Trophoblast cell (in vitro differentiated cells and primary cell): ENCODE measurements around the gene FBXO42.

Experiments
- DNase-seq, 2 donors: peaks; one replicate each; pipeline ENCODE4 v3.0.0-alpha.2; 2016
- H2AFZ ChIP-seq: 2 replicates; pipeline ENCODE4 v1.6.1; 2013; ENCODE audit warnings: low read length, moderate library complexity, mild to moderate bottlenecking; ENCODE audit not compliant: insufficient read depth, poor library complexity
- H2AK5ac ChIP-seq: 2 replicates; pipeline ENCODE4 v1.6.1; 2013; ENCODE audit warnings: mild to moderate bottlenecking, low read length
- H2BK120ac ChIP-seq: 2 replicates; pipeline ENCODE4 v1.6.1; 2013; ENCODE audit warnings: low read length, mild to moderate bottlenecking, moderate library complexity; ENCODE audit not compliant: insufficient read depth, poor library complexity
- H2BK12ac ChIP-seq: 2 replicates; pipeline ENCODE4 v1.6.1; 2013; ENCODE audit warnings: mild to moderate bottlenecking, low read length, moderate library complexity
- H2BK5ac ChIP-seq: 2 replicates; pipeline ENCODE4 v1.6.1; 2013; ENCODE audit warnings: low read length, low read depth, moderate library complexity, mild to moderate bottlenecking; ENCODE audit not compliant: poor library complexity
- H3K14ac ChIP-seq: 2 replicates; pipeline ENCODE4 v1.6.1; 2013; ENCODE audit warnings: mild to moderate bottlenecking, low read length
- H3K18ac ChIP-seq: 2 replicates; pipeline ENCODE4 v1.6.1; 2013; ENCODE audit warnings: mild to moderate bottlenecking, low read length
- H3K23ac ChIP-seq: 2 replicates; pipeline ENCODE4 v1.6.1; 2013; ENCODE audit warnings: low read length
- H3K27ac ChIP-seq: 2 replicates; pipeline ENCODE4 v1.5.1; 2013; ENCODE audit warnings: low read depth, mild to moderate bottlenecking, inconsistent platforms, low read length, moderate library complexity
- H3K27me3 ChIP-seq: 2 replicates; pipeline ENCODE4 v1.6.1; 2013; ENCODE audit warnings: inconsistent platforms, mild to moderate bottlenecking, low read length, moderate library complexity; ENCODE audit not compliant: insufficient read depth
- H3K36me3 ChIP-seq, 2 experiments: 1 replicate in 1 of 2; 2 replicates in 1 of 2; pipeline ENCODE4 v1.6.1; 2013; ENCODE audit warnings: low read length in 2 of 2, mild to moderate bottlenecking in 2 of 2, moderate library complexity in 1 of 2; ENCODE audit not compliant: insufficient read depth in 2 of 2, control insufficient read depth in 1 of 2
- H3K4ac ChIP-seq: 2 replicates; pipeline ENCODE4 v1.6.1; 2013; ENCODE audit warnings: low read depth, mild to moderate bottlenecking, low read length, moderate library complexity
- H3K4me1 ChIP-seq, 2 experiments: 1 replicate in 1 of 2; 2 replicates in 1 of 2; pipeline ENCODE4 v1.6.1; 2013; ENCODE audit warnings: low read length in 2 of 2, mild to moderate bottlenecking in 2 of 2, moderate library complexity in 1 of 2; ENCODE audit not compliant: insufficient read depth in 2 of 2, control insufficient read depth in 1 of 2
- H3K4me2 ChIP-seq: 2 replicates; pipeline ENCODE4 v1.6.1; 2013; ENCODE audit warnings: inconsistent platforms, mild to moderate bottlenecking, low read length, moderate library complexity
- H3K4me3 ChIP-seq: 2 replicates; pipeline ENCODE4 v1.5.1; 2013; ENCODE audit warnings: mild to moderate bottlenecking, low read depth, low read length, inconsistent platforms
- H3K79me1 ChIP-seq: one replicate; pipeline ENCODE4 v1.6.1; 2013; ENCODE audit warnings: low read length
- H3K79me2 ChIP-seq: 2 replicates; pipeline ENCODE4 v1.6.1; 2013; ENCODE audit warnings: low read length, mild to moderate bottlenecking; ENCODE audit not compliant: control insufficient read depth, insufficient read depth, poor library complexity
- H3K9ac ChIP-seq: 2 replicates; pipeline ENCODE4 v1.6.1; 2013; ENCODE audit warnings: mild to moderate bottlenecking, low read length
- H3K9me3 ChIP-seq: 2 replicates; pipeline ENCODE4 v1.6.1; 2013; ENCODE audit warnings: low read depth, mild to moderate bottlenecking, control low read depth, inconsistent platforms, low read length; ENCODE audit not compliant: insufficient read depth
- H4K12ac ChIP-seq: 2 replicates; pipeline ENCODE4 v1.6.1; 2013; ENCODE audit warnings: low read depth, mild to moderate bottlenecking, low read length, moderate library complexity
- H4K8ac ChIP-seq: 2 replicates; pipeline ENCODE4 v1.6.1; 2013; ENCODE audit warnings: low read depth, mild to moderate bottlenecking, low read length, moderate library complexity
- H4K91ac ChIP-seq: one replicate; pipeline ENCODE4 v1.6.1; 2013; ENCODE audit warnings: low read depth, mild to moderate bottlenecking, low read length, moderate library complexity
- WGBS: extraction: QIAGEN DNeasy Blood & Tissue Kit; methylation state at CpG from one replicate; pipeline ENCODE4 v1.1.7; 2013; ENCODE audit warnings: missing lambda C conversion rate; ENCODE audit not compliant: insufficient read length, insufficient coverage; ENCODE audit errors: extremely low coverage; 5-methylcytosine and 5-hydroxymethylcytosine counted together

Gene FBXO42

GRCh38 chr1:16204634-16205333 is 147.5 kb downstream of the FBXO42 start:
- Histone ChIP-seq H3K4me2 (no peak overlapping the region), H3K27ac (no peak overlapping the region), H3K9ac (no peak overlapping the region), H3K4me3 (no peak overlapping the region), H3K79me2 (peaks cover 2% of the 10 kb centered on the region), H3K36me3 (peaks cover 22 to 26% of the 10 kb centered on the region in 2 experiments), H2BK120ac (no peak overlapping the region), H3K14ac (no peak overlapping the region), H4K8ac (no peak overlapping the region), H3K23ac (no peak overlapping the region), H4K91ac (no peak overlapping the region), H2BK12ac (no peak overlapping the region), H3K9me3 (peaks cover 1% of the 10 kb centered on the region), H3K4ac (no peak overlapping the region), H4K12ac (no peak overlapping the region), H2BK5ac (no peak overlapping the region), H2AK5ac (no peak overlapping the region), H3K27me3 (no peaks in the 10 kb centered on the region), H3K18ac (no peak overlapping the region), H2AFZ (no peak overlapping the region), H3K79me1 (peaks cover 15% of the 10 kb centered on the region), H3K4me1 (peaks cover 10 to 11% of the 10 kb centered on the region in 2 experiments)
- DNase-seq = no peak
- no CpG with 5 or more reads among the region's 12 CpGs for WGBS

GRCh38 chr1:16204216-16204615 is 148.1 kb downstream of the FBXO42 start:
- no peak overlapping the region for H3K14ac ChIP-seq
- H3K4ac ChIP-seq = no peak overlapping the region
- DNase-seq = no peak
- H4K12ac ChIP-seq = no peak overlapping the region
- H3K79me2 ChIP-seq = peaks cover 2% of the 10 kb centered on the region
- H3K27ac ChIP-seq = no peak overlapping the region
- no peak overlapping the region for H3K9ac ChIP-seq
- no peak overlapping the region for H3K4me3 ChIP-seq
- H3K79me1 ChIP-seq = peaks cover 15% of the 10 kb centered on the region
- H2BK12ac ChIP-seq = no peak overlapping the region
- peaks cover 1% of the 10 kb centered on the region for H3K9me3 ChIP-seq
- H3K23ac ChIP-seq = no peak overlapping the region
- peaks cover 10 to 11% of the 10 kb centered on the region in 2 experiments for H3K4me1 ChIP-seq
- no peak overlapping the region for H2BK120ac ChIP-seq
- H3K4me2 ChIP-seq = no peak overlapping the region
- no peaks in the 10 kb centered on the region for H3K27me3 ChIP-seq
- H3K36me3 ChIP-seq = peaks cover 23 to 27% of the 10 kb centered on the region in 2 experiments
- no peak overlapping the region for H4K91ac ChIP-seq
- no peak overlapping the region for H4K8ac ChIP-seq
- no peak overlapping the region for H2BK5ac ChIP-seq
- no peak overlapping the region for H2AFZ ChIP-seq
- H3K18ac ChIP-seq = no peak overlapping the region
- no CpG with 5 or more reads among the region's 2 CpGs for WGBS
- no peak overlapping the region for H2AK5ac ChIP-seq

- Histone ChIP-seq H4K8ac (no peak overlapping the region), H3K79me2 (peaks cover 2% of the 10 kb centered on the region), H3K9ac (no peak overlapping the region), H4K12ac (no peak overlapping the region), H3K79me1 (peaks cover 15% of the 10 kb centered on the region), H2BK5ac (no peak overlapping the region), H3K27me3 (no peaks in the 10 kb centered on the region), H3K14ac (no peak overlapping the region), H3K18ac (no peak overlapping the region), H3K9me3 (peaks cover 1% of the 10 kb centered on the region), H3K4me2 (no peak overlapping the region), H3K4me3 (no peak overlapping the region), H2BK120ac (no peak overlapping the region), H2BK12ac (no peak overlapping the region), H4K91ac (no peak overlapping the region), H3K23ac (no peak overlapping the region), H3K4me1 (peaks cover 10 to 11% of the 10 kb centered on the region in 2 experiments), H3K4ac (no peak overlapping the region), H2AK5ac (no peak overlapping the region), H3K27ac (no peak overlapping the region), H3K36me3 (peaks cover 29 to 32% of the 10 kb centered on the region in 2 experiments), H2AFZ (no peak overlapping the region)
- WGBS = no CpG with 5 or more reads among the region's 3 CpGs
- no peak for DNase-seq
Observed at GRCh38 chr1:16203550-16203949, 148.7 kb downstream of the FBXO42 start.

- H3K4me3 ChIP-seq = no peak overlapping the region
- no peak overlapping the region for H3K14ac ChIP-seq
- H3K9ac ChIP-seq = no peak overlapping the region
- H3K27me3 ChIP-seq = no peaks in the 10 kb centered on the region
- H2BK120ac ChIP-seq = no peak overlapping the region
- no peak overlapping the region for H3K18ac ChIP-seq
- no peak overlapping the region for H3K4ac ChIP-seq
- H2AK5ac ChIP-seq = no peak overlapping the region
- H4K8ac ChIP-seq = no peak overlapping the region
- WGBS = no CpG with 5 or more reads among the region's 24 CpGs
- H2AFZ ChIP-seq = no peak overlapping the region
- H3K36me3 ChIP-seq = peaks cover 36 to 40% of the 10 kb centered on the region in 2 experiments
- no peak overlapping the region for H3K27ac ChIP-seq
- no peak for DNase-seq
- H2BK12ac ChIP-seq = no peak overlapping the region
- no peak overlapping the region for H4K12ac ChIP-seq
- H3K4me1 ChIP-seq = peaks cover 9 to 11% of the 10 kb centered on the region in 2 experiments
- H4K91ac ChIP-seq = no peak overlapping the region
- H3K9me3 ChIP-seq = peaks cover 1% of the 10 kb centered on the region
- peaks cover 2% of the 10 kb centered on the region for H3K79me2 ChIP-seq
- peaks cover 14% of the 10 kb centered on the region for H3K79me1 ChIP-seq
- no peak overlapping the region for H3K4me2 ChIP-seq
- no peak overlapping the region for H2BK5ac ChIP-seq
- no peak overlapping the region for H3K23ac ChIP-seq
Observed at GRCh38 chr1:16202281-16203210, 149.7 kb downstream of the FBXO42 start.
